Skeletal muscle tissue (tissue), 5 donors: ENCODE measurements around the gene COPS4. TPM values are rescaled to one million over a fixed set of nuclear protein-coding genes. Genes with fewer than 3 reads are reported as not detected.

ENCODE experiments used
- H3K27ac ChIP-seq: one replicate; pipeline ENCODE4 v1.7.0; 2013; ENCODE audit warnings: mild to moderate bottlenecking, low read depth, low read length, inconsistent platforms
- H3K27me3 ChIP-seq, 3 donors: one replicate each; pipeline ENCODE4 v1.7.0; 2013; ENCODE audit warnings: low read length in 3 of 3; ENCODE audit not compliant: control insufficient read depth in 3 of 3, insufficient read depth in 3 of 3
- H3K36me3 ChIP-seq, 3 donors: one replicate each; pipeline ENCODE4 v1.7.0; 2013; ENCODE audit warnings: low read length in 3 of 3; ENCODE audit not compliant: control insufficient read depth in 3 of 3, insufficient read depth in 3 of 3
- H3K4me1 ChIP-seq, 3 donors: one replicate each; pipeline ENCODE4 v1.7.0; 2013; ENCODE audit warnings: low read length in 3 of 3, mild to moderate bottlenecking in 3 of 3; ENCODE audit not compliant: control insufficient read depth in 3 of 3, insufficient read depth in 3 of 3
- H3K4me3 ChIP-seq, 3 donors: one replicate each; pipeline ENCODE4 v1.7.0; 2013; ENCODE audit warnings: low read length in 3 of 3
- H3K9ac ChIP-seq, 3 donors: one replicate each; pipeline ENCODE4 v1.7.0; 2013; ENCODE audit warnings: low read length in 3 of 3, mild to moderate bottlenecking in 3 of 3, moderate library complexity in 2 of 3, low read depth in 1 of 3
- H3K9me3 ChIP-seq, 3 donors: one replicate each; pipeline ENCODE4 v1.7.0; 2013; ENCODE audit warnings: low read length in 3 of 3; ENCODE audit not compliant: control insufficient read depth in 3 of 3
- small RNA-seq: library from RNA; depleted of rRNA; stranded (forward); fragments of <200 nt; gene quantifications from one replicate; pipeline ENCODE3, GENCODE V24; 2014
- total RNA-seq: library from RNA; depleted of rRNA; stranded (reverse); fragments of >200 nt; gene quantifications from one replicate; pipeline ENCODE4 v1.2.3, GENCODE V29; 2014
- donor health status: Osteomylitis.

Gene COPS4
- total RNA-seq, 1 donor from 2014 or later, result 130 TPM

GRCh38 chr4:83115656-83116285 lies 80.8 kb downstream of the COPS4 start:
- Histone ChIP-seq H3K36me3 (no peaks in the 10 kb centered on the region), H3K27ac (no peak overlapping the region), H3K9me3 (no peaks in the 10 kb centered on the region), H3K4me3 (no peak overlapping the region), H3K4me1 (peaks cover 0 to 1% (median 0%) of the 10 kb centered on the region in 3 donors), H3K27me3 (no peaks in the 10 kb centered on the region), H3K9ac (no peak overlapping the region)

DNA sequence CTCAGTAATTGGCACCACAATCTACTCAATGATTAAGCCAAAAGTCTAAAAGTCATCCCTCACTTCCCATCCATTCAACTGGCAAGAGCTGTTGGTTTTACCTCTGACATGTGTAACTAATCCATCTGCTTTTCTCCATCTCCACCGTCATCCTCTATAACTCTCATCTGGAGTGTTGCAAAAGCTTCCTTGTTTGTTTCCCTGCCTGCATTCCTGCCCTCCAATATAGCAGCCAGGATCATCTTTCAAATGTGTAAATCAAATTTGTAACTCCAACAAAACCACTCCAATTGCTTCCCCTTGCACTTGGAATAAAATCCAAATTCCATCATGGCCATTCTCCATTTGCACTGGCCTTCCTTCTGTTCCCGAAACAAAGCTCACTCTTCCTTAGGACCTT lies 83.9 kb downstream of the COPS4 start:
- Histone ChIP-seq H3K4me1 (no peaks in the 10 kb centered on the region), H3K4me3 (no peak overlapping the region), H3K27me3 (no peaks in the 10 kb centered on the region), H3K27ac (no peak overlapping the region), H3K36me3 (no peaks in the 10 kb centered on the region), H3K9me3 (no peaks in the 10 kb centered on the region), H3K9ac (no peak overlapping the region)

DNA sequence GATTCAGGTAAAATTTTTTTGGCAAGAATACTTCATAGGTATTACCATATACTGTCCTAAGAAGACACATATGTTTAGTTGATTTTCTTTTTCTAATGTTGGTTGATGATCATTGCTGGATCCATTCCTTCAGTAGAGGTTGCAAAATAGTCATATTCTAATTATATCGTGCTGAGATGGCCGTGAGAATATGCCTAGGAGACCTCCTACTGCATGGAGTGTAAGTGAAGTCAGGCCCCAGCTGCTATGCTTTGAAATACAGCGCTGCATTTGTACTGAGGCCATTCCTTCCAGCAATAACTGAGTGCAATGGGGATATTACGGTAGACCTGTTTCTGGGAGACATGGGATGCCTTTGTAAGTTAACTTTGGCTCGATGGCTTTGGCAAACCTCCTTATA lies 86.3 kb downstream of the COPS4 start:
- Histone ChIP-seq H3K9ac (no peak overlapping the region), H3K36me3 (no peaks in the 10 kb centered on the region), H3K4me3 (no peak overlapping the region), H3K9me3 (no peaks in the 10 kb centered on the region), H3K27me3 (no peaks in the 10 kb centered on the region), H3K27ac (no peak overlapping the region), H3K4me1 (no peaks in the 10 kb centered on the region)

DNA sequence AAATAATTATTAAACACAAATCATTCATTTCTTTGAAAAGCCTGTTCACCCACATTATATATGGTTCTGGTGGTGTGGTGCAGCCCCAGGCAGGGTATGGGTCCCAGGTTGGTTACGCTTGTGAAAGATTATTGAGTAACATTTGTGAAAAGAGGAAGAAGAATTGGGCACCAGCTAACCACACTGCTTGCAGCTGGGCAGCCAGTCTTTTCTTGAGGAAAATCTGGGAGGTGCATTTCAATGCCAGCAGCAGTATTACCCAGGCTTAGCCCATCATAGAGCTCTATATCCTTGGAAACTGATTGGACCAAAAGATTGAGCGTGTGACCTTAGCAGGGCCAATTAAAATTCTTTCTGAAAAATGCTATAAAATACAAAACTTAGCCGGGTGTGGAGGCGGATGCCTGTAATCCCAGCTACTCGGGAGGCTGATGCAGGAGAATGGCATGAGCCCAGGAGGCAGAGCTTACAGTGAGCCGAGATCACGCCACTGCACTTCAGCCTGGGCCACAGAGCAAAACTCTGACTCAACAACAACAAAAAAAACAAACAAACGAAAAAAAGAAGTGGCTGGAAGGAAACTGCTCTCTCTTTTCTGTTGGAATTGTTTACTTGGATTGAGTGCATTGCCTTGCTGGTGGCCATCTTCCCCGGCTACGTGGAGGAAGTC lies 89.3 kb downstream of the COPS4 start:
- no peak overlapping the region for H3K27ac ChIP-seq
- no peak overlapping the region for H3K9ac ChIP-seq
- H3K36me3 ChIP-seq, result no peaks in the 10 kb centered on the region
- no peak overlapping the region for H3K4me3 ChIP-seq
- no peaks in the 10 kb centered on the region for H3K27me3 ChIP-seq
- H3K9me3 ChIP-seq, result no peaks in the 10 kb centered on the region
- H3K4me1 ChIP-seq, result no peaks in the 10 kb centered on the region

Small RNA genes lying within 50 kb of the gene (small RNA-seq; reads per million reads assigned to genes)
- not detected for gene RNU6-615P

Other genes with a start within 250 kb of the COPS4 start
- gene SCD5, start 236.4 kb upstream of the COPS4 start, total RNA-seq, result 9.4 TPM
- 229 TPM for gene SEC31A, start 144.0 kb upstream of the COPS4 start, total RNA-seq
- gene THAP9, start 134.4 kb upstream of the COPS4 start, total RNA-seq, result 9.9 TPM
- 8.4 TPM for gene LIN54, start 24.4 kb upstream of the COPS4 start, total RNA-seq
- gene PLAC8, start 79.5 kb downstream of the COPS4 start, total RNA-seq, result 11.0 TPM
- gene COQ2, start 249.6 kb downstream of the COPS4 start, total RNA-seq, result 11.0 TPM